ENCODE results near the gene TLR6.

- TF ChIP-seq CTCF (IDR thresholded peaks at IDR 0.05): no peak
- no peak for TF ChIP-seq POLR2A (IDR thresholded peaks at IDR 0.05)
- TF ChIP-seq EP300 (IDR thresholded peaks at IDR 0.05): no peak
- TF ChIP-seq POLR2AphosphoS5 (IDR thresholded peaks at IDR 0.05): no peak
Measured at GRCh38 chr4:38820329-38821061, 36.1 kb downstream of the TLR6 start.
